Diencephalon (tissue), 1 donor: ENCODE measurements around the gene PSD4. TPM values are rescaled to one million over a fixed set of nuclear protein-coding genes. Genes with fewer than 3 reads are reported as not detected.

ENCODE experiments used
- total RNA-seq: library from RNA; depleted of rRNA; stranded (reverse); fragments of >200 nt; gene quantifications from one replicate; pipeline ENCODE4 v1.2.3, GENCODE V29; 2014

PSD4 gene
- 4.4 TPM for total RNA-seq

GRCh38 chr2:113173542-113174375 lies at the start of gene PSD4:
TSS of gene PSD4 (plus strand) at chr2:113173971. CDS start at chr2:113182457, 8,486 bp downstream.

GRCh38 chr2:113126845-113127645 lies 46.7 kb upstream of the PSD4 start, which contains the start of gene IL1RN:
TSS of gene IL1RN (plus strand) at chr2:113127598. CDS start at chr2:113127625, 27 bp downstream.

Other genes starting within 250 kb of the PSD4 start
- not detected for gene IL36G, start 196.0 kb upstream of the PSD4 start, total RNA-seq
- gene IL36A, start 168.5 kb upstream of the PSD4 start, total RNA-seq: not detected
- gene IL36B, start 121.1 kb upstream of the PSD4 start, total RNA-seq: not detected
- gene IL36RN, start 114.8 kb upstream of the PSD4 start, total RNA-seq: not detected
- not detected for gene IL1F10, start 106.0 kb upstream of the PSD4 start, total RNA-seq
- not detected for gene IL1RN, start 46.4 kb upstream of the PSD4 start, total RNA-seq
- 0.69 TPM for gene PAX8, start 105.0 kb downstream of the PSD4 start, total RNA-seq